Stromal cell of bone marrow (primary cell): ENCODE data around the gene CCDC3.
"Not testable (repeated sequence)": the region's sequence is repeated elsewhere in the genome, so short reads cannot be mapped to it uniquely, and the experiment has no call there.

Experiments used
- DNase-seq: peaks from one replicate; pipeline ENCODE4 v3.0.0-alpha.2; 2012; ENCODE audit warnings: low read depth

CCDC3 gene

DNA sequence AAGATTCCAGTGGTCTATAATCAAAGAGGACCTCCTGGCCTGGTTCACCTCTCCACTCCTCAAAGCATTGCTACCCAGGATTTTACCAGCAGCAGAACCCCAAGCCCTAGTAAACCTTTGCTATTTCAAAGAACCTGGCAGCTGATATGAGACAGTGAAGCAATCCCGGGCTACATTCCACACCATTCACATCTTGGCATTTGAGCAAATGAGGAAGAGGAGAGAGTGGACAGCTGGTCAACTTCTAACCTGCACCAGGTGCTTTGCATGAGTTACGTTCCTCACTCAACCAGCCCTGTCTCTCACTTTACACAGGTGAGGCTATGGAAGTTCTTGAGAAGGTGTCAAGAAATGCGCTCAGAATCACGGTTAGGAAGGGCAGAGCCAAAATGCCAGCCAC lies 1.1 kb downstream of the CCDC3 start:
- DNase-seq, result no peak

DNA sequence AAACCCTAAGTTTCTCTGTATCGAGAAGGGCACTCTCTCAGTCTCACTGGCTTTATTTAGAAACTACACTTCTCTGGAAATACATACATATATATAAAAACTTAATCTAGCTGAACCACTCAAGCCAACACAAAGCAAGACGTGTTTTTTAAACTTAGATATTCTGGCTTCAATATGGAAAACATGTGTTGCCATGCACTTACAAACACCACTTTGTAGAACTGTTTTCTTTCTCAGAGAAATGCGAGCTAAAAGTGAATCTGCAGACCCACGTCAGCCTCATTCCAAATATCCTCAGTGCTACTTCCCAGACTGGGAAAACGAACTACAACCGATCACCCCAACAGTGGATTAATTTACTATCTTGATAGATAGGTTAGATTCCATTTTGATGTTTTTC lies 1.7 kb downstream of the CCDC3 start:
- DNase-seq, result no peak

- no peak for DNase-seq
These were observed 6.1 kb downstream of the CCDC3 start for GRCh38 chr10:12995425-12995861.

GRCh38 chr10:12993595-12993994 lies 7.9 kb downstream of the CCDC3 start:
- no peak for DNase-seq

DNA sequence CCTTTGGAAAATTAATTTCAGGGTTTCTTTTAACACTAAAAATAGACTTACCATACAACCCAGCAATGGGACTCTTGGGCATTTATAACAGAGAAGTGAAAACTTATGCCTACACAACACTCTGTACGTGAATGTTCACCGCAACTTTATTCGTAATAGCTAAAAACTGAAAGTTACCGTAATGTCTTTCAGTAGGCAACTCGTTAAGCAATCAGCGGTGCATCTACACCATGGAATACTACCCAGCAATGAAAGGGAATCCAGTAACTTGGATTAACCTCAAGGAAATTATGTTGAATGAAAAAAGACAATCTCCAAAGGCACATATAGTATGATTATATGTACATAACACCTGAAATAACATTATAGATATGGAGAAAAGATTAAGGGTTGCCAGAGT lies 16.2 kb downstream of the CCDC3 start:
- no peak for DNase-seq

DNA sequence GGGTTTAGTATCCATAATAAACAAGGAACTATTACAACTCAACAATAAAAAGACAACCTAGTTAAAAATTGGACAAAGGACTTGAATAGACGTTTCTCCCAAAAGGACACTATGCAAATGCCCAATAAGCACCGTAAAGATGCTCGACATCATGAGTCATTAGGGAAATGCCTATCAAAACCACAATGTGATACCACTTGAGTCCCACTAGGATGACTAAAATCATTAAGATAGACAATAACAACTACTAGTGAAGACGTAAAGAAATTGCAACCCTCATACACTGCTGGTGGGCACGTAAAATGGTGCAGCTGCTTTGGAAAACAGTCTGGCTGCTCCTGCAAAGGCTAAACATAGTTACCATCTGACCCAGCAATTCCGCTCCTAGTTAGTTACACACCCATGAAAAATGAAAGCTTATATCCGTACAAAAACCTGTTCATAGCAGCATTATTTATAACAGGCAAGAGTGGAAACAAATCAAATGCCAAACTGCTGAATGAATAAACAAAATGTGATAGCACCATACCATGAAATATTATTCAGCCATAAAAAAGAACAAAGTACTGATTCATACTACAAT lies 17.3 kb downstream of the CCDC3 start:
- DNase-seq, result no peak

DNA sequence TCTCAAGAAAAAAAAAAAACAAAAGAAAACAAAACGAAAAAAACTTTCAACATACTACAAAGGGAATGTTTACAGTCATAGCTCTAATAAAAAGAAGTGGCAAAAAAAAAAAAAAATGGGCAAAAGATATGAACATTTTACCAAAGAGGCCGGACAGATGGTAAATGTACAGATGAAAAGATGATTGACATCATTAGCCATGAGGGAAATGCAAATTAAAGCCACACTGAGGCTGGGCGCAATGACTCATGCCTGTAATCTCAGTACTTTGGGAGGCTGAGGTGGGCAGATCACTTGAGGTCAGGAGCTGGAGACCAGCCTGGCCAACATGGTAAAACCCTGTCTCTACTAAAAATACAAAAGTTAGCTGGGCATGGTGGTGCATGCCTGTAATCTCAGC lies 17.9 kb downstream of the CCDC3 start:
- DNase-seq, result not testable (repeated sequence)

DNA sequence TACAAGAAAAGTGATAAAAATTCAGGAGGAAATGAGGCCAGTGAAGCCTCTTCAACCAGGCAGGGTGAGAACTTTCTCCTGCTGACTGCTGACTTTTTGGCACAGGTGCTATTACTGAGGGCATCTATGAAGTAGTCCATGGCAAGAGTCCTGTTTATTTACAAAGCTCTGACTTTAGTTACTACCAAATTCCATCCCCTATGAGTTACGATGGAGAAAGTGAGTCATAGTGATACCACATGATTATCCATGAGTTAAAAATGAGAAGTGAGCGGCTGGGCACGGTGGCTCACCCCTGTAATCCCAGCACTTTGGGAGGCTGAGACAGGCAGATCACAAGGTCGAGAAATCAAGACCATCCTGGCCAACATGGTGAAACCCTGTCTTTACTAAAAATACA lies 19.9 kb downstream of the CCDC3 start:
- DNase-seq, result peak; percentile 7

DNA sequence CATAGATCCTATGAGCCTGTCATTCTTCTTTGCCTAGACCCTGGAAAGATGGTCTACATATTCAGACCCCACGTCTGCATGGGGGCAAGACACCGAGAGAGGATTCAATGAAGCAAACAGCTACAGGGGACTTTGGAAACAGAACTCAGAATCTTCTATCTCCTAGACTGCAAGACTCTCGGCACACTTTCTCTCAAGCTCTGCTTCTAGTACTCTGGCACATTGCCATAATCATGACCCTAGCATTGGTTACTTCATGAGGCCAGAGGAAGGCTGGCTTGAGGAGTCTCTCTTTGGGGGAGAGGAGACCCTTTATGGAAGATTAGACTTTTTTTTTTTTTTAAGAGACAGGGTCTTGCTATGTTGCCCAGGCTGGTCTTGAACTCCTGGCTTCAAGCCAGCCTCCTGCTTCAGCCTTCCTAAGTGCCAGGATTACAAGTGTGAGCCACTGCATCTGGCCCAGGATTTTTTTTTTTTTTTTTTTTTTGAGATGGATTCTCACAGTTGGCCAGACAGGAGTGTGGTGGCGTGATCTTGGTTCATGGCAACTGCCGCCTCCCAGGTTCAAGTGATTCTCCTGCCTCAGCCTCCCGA lies 20.7 kb downstream of the CCDC3 start:
- DNase-seq, result no peak

- no peak for DNase-seq
These were observed 21.3 kb downstream of the CCDC3 start for GRCh38 chr10:12980102-12980661.

DNA sequence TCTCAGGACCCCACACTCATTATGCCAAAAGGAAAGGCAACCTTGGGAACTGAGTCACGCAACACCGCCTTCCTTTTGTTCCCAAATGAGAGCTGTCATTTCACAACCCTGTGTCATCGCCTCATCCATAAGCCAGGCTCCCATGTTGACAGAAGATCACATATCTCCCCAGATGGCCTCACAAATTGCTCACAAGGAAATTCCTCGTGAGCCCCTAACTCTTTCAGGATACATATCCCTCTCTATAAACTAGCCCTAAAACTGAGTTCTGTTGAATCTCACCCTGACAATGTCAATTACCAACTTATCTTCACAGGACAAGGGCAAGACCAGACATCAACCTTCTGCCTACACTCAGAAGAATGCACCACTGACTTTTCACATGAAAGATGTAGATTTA lies 22.6 kb downstream of the CCDC3 start:
- no peak for DNase-seq

GRCh38 chr10:12975906-12976305 lies 25.6 kb downstream of the CCDC3 start:
- no peak for DNase-seq

DNA sequence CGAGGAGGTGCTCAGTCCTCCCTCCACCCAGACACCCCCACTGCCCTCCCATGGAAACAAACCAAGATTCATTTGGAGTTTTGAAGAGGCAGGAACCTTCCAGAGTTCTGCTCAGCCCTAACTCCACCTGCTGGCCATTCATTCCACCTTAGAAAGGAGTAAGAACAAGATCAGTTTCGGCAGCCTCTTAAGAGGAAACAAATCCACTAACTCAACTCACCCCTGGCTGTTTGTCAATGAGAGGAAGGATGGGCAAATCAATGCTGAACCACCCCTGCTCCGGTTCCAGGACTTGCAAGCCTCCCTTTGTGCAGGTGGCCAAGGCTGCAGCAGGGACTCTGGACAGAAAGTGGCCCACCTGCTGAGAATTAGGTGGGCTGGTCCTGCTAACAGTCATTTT lies 26.2 kb downstream of the CCDC3 start:
- DNase-seq, result no peak

DNA sequence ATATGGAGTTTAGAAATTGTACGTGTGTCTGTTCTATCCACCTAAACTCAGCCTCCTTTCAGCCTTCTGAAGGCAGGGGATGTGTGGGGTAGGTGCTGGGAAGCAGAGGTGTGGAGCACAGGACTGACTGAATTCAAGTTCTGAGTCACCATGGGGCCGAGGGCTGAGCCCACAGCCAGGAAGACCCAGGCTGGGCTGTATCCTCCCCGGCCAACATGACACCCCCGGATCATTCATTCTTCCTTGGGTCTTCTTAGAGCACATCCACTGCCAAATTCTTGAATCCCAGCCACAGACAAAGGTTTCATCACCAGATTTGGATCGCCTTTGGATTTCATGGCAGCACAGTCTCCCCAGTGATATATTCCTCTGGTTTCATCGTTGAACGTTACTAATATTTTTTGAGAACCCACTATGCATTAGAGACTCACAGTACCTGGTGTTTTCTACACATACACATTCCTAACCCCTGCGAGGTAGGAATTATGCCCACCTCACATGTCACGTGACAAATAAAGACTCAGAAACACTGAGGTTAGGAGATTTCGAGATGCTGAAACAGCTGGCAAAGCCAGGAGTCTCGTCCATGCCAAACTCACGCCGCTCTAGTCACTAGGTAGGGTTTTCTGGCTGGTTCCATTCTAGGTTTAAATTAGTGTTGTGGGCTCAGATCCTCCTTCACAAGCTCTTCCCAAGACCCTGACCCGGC lies 26.9 kb downstream of the CCDC3 start:
- no peak for DNase-seq

DNA sequence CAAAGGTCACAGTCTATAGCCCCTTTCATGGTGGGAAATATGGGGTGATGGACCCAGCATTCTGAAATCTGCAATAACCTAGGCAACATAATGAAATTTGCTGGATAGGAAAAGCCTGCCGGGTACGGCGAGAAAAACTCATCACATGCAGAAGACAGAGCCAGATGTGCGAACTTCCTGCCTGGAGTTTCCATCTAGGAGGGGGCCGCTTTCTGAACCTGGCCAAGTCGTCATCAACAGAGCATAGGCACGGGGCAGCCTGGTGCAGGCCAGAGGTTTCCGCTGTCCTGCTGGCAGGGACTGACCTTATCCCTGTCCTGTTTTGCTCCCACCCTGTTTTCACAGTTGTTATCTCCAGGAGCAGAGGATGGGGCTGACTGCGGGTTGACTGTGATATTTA lies 27.4 kb downstream of the CCDC3 start:
- DNase-seq, result no peak

DNA sequence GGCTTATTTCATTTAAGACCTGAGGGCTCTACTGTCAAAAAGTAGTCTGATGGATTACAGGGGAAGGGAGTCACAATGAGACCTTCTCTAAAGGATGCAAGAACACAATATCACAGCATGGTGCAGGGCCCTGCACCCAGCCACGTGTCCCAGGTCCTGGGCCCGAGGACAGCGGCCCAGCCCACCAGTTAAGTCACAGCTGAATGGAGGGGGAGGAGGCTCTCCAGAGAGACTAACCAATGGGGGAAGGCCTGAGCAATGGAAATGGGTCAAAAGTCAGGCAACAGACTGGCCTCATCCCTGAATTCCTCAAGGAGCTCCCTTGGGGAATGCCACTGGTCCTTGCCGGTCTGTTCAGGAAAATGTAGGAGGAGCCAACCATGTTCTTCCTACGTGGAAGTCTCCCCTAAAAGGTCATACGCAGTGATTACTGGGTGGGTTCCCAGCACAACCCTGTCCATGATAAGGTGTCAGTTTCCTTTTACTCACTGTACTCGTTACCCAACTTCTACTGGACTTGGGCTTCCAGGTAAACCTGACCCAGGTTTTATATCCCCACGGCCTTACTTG lies 28.3 kb downstream of the CCDC3 start:
- no peak for DNase-seq

- DNase-seq, result no peak
These were observed 29.4 kb downstream of the CCDC3 start for GRCh38 chr10:12972146-12972545.

DNA sequence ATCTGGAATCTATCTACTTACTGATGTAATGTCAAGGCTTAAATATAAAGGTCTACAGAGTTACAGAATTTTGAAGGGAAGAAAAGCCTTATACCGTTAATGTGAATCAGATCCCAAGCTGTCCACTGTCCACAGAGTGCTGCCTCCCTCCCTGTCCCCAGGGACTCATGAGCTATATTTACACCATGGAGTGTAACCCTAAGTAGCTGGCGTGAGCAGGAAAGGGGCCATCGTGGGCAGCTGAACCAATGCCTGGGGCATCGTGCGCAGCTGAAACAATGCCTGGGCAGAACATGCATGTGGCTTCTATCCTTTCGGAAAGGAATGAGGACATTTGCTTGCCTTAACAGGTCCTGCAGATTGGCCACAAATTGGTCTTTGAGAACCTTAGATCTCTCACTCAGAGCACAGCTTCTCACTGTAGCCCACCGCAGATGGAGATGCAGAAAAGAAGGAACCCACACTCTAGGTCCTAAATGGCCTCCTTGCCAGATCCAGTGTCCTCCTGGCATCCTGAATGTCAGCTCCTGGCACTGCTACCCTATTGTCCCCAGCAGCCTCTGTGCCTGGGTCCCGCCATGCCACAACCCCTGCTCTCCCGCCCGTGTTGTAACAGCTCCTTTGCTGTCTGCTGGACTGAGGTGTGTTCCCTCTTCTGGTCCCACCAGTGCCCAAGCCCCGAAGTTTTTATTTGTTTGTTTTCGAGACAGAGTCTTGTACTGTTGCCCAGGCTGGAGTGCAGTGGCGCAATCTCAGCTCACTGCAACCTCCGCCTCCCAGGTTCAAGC lies 30.3 kb downstream of the CCDC3 start:
- DNase-seq, result peak; percentile 3

DNA sequence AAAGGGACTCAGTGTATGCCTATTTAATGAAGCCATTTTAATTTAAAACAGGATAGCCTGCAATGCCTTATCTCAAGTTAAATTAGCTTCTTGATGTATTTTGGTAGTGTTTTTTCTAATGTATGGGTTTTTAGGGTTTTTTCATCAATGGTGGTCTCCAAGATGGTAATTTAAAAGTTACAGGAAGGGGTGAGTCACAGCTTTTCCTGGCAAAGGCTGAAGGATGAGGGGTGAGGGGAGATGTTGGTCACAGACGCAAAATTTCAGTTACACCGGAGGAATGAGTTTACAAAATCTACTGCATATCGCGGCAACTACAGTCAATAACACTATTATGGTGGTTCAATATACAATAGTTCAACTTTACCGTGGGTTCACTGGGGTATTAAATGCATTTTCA lies 31.6 kb downstream of the CCDC3 start:
- DNase-seq, result no peak

DNA sequence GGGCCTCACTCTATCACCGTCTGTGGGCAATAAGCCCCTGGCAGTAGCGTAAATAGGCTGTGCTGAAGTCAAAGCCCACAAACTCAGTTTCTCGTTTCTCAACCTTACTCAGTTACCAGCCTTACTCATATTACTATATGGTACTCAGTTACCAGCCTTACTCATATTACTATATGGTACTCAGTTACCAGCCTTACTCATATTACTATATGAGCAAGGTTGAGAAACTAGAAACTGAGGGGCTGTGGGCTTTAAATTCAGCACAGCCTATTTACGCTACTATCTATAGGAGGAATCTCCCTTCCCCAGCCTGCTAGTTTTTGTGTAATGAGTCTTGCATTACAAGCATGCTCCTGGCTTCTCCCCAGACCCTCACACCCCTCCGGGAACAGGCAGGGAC lies 35.4 kb downstream of the CCDC3 start:
- DNase-seq, result no peak

DNA sequence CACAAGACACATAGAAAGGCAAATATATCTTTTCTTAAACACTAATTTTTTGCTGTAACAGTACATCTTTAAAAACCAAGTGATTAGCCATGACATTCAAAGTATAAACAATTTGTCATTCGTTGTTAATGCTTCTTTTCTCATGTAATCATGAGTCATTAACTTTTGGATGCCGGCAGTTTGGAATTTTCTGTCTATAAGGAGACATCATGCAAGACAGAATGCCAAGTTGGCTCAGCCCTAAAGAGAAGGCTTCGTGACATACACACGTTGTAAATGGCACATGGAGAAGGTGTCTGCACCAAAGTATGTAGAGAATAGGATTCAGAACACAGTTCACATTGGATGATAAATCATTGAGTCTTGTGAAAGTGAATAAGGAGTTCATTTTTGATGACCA lies 35.9 kb downstream of the CCDC3 start:
- peak; percentile 13 for DNase-seq

DNA sequence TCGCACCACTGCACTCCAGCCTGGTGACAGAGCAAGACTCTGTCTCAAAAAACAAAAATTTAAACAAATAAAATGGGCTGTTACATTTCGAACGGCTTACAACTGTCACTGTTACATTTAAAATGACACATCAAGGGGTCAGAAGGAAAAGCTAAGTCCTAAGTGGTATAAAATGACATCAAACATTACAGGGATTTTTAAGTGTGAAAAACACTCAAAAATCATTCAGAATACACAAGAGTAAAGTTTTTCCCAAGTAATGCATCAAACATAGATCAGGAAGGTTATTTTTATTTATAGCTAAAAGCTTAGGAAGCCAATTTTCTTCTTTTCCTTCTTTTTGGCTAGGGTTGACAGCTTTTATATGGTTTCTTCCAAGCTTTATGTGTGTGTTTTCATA lies 39.0 kb downstream of the CCDC3 start:
- no peak for DNase-seq
